K562 (cell line): ENCODE data around the gene FCSK. TPM values are rescaled to one million over a fixed set of nuclear protein-coding genes. Genes with fewer than 3 reads are reported as not detected.

Experiments
- CC2D1A ChIP-seq: fragments of 450-650 bp; IDR thresholded peaks from 2 replicates; pipeline ENCODE4 v1.6.1; 2017; ENCODE audit warnings: mild to moderate bottlenecking
- CCAR2 ChIP-seq: fragments of 200-400 bp; formaldehyde crosslinking; IDR thresholded peaks from 2 replicates; pipeline ENCODE4 v1.6.1; 2017; ENCODE audit warnings: mild to moderate bottlenecking, low read depth, low read length
- CEBPB ChIP-seq: fragments of 450-650 bp; IDR thresholded peaks from 2 replicates; pipeline ENCODE4 v1.6.1; 2016; ENCODE audit warnings: missing genetic modification characterization, missing compliant biosample characterization
- CEBPG ChIP-seq, 3 experiments: fragments of 200-800 bp in 1 of 3; sonication (Bioruptor generic) in 1 of 3; sonication (generic) in 1 of 3; formaldehyde crosslinking in 1 of 3; IDR thresholded peaks in 2 of 3; conservative IDR thresholded peaks in 1 of 3; 2 replicates each; pipeline versions ENCODE4 v1.6.1 to v1.8.0; 2016 to 2022; ENCODE audit warnings: missing compliant biosample characterization in 2 of 3, missing genetic modification characterization in 2 of 3, mild to moderate bottlenecking in 1 of 3, missing genetic modification reagents in 1 of 3
- ESRRB ChIP-seq: fragments of 250-450 bp; sonication (Bioruptor Pico); IDR thresholded peaks from 2 replicates; pipeline ENCODE4 v1.5.0; 2020; ENCODE audit warnings: mild to moderate bottlenecking, moderate library complexity, borderline replicate concordance
- MAFK ChIP-seq: IDR thresholded peaks from 2 replicates; pipeline ENCODE4 v1.6.1; 2011; ENCODE audit warnings: low read length, improper control_type of control experiment
- MCM2 ChIP-seq: fragments of 450-650 bp; IDR thresholded peaks from 2 replicates; pipeline ENCODE4 v1.6.1; 2017; ENCODE audit warnings: low read depth, mild to moderate bottlenecking
- MTA1 ChIP-seq: fragments of 450-650 bp; IDR thresholded peaks from 2 replicates; pipeline ENCODE4 v1.6.1; 2017; ENCODE audit warnings: borderline replicate concordance
- POLR2AphosphoS2 ChIP-seq: IDR thresholded peaks from 2 replicates; pipeline ENCODE4 v1.6.1; 2012; ENCODE audit warnings: low read length, improper control_type of control experiment
- SIN3A ChIP-seq, 2 experiments: fragments of 150-350 bp in 1 of 2; IDR thresholded peaks; 2 replicates each; pipeline ENCODE4 v1.6.1; 2011 to 2016; ENCODE audit warnings: borderline replicate concordance in 2 of 2, low read depth in 2 of 2, low read length in 2 of 2, mild to moderate bottlenecking in 2 of 2, moderate library complexity in 2 of 2; ENCODE audit not compliant: control insufficient read depth in 1 of 2
- SMAD4 ChIP-seq: fragments of 250-450 bp; sonication (Bioruptor Pico); conservative IDR thresholded peaks from 2 replicates; pipeline ENCODE4 v1.8.0; 2021; ENCODE audit warnings: inconsistent platforms, mild to moderate bottlenecking, moderate library complexity
- SMARCA5 ChIP-seq: fragments of 450-650 bp; IDR thresholded peaks from 2 replicates; pipeline ENCODE4 v1.6.1; 2016
- TAF15 ChIP-seq: fragments of 200-400 bp; formaldehyde crosslinking; IDR thresholded peaks from 2 replicates; pipeline ENCODE4 v1.6.1; 2017; ENCODE audit warnings: mild to moderate bottlenecking, low read depth, low read length, moderate library complexity
- THAP12 ChIP-seq: fragments of 250-450 bp; sonication (Bioruptor Pico); IDR thresholded peaks from 2 replicates; pipeline ENCODE4 v1.9.0; 2021; ENCODE audit warnings: mild to moderate bottlenecking, inconsistent platforms
- ZNF174 ChIP-seq: fragments of 250-450 bp; sonication (Bioruptor Pico); IDR thresholded peaks from 2 replicates; pipeline ENCODE4 v1.4.0; 2020; ENCODE audit warnings: mild to moderate bottlenecking
- ZNF224 ChIP-seq: sonication (generic); formaldehyde crosslinking; IDR thresholded peaks from 2 replicates; pipeline ENCODE4 v1.8.0; 2022; ENCODE audit warnings: mild to moderate bottlenecking, missing genetic modification reagents
- ZNF830 ChIP-seq: fragments of 250-450 bp; sonication (Bioruptor Pico); IDR thresholded peaks from 2 replicates; pipeline ENCODE4 v1.5.0; 2021; ENCODE audit warnings: mild to moderate bottlenecking
- polyA plus RNA-seq, 8 experiments: library from polyadenylated mRNA; depleted of rRNA in 4 of 8; stranded (reverse) in 5 of 8; unstranded in 3 of 8; fragments of >200 nt; fragmentation: Nextera tagmentation in 2 of 8; fragmentation: Illumina TruSeq in 1 of 8; extraction: Ambion mirVana in 2 of 8; extraction: Trizol in 1 of 8; gene quantifications; 2 replicates each; pipeline versions ENCODE4 v1.2.1 to v1.2.3, GENCODE V29; 2011 to 2014; ENCODE audit warnings: inconsistent platforms in 1 of 8, missing spikeins in 1 of 8
- total RNA-seq, 7 experiments: library from RNA; depleted of rRNA in 6 of 7; stranded (reverse); fragments of >200 nt in 6 of 7; fragmentation: Illumina TruSeq in 2 of 7; extraction: Trizol in 2 of 7; gene quantifications; 2 replicates each; pipeline versions ENCODE4 v1.2.1 to v1.2.3, GENCODE V29; 2011 to 2021; ENCODE audit warnings: low replicate concordance in 1 of 7
- TF ChIP-seq, protein P1 (sequence below): IDR thresholded peaks from 2 replicates; pipeline ENCODE4 v1.6.1; 2011; ENCODE audit not compliant: insufficient read length; ENCODE audit errors: extremely low read depth
- TF ChIP-seq, protein P2 (sequence below): sonication (generic); formaldehyde crosslinking; IDR thresholded peaks from 2 replicates; pipeline ENCODE4 v1.8.1; 2023; ENCODE audit warnings: mild to moderate bottlenecking, missing genetic modification reagents

FCSK gene
- total and polyA plus RNA-seq, 9 of the 15 experiments (the other 6 are each of a cell fraction or from before 2014, with no cell fraction given), result 0.92 to 18.6 (median 8.3) TPM

- TF ChIP-seq THAP12 (CRISPR knock-in tag) (no peak), ZNF174 (CRISPR knock-in tag) (no peak), ESRRB (CRISPR knock-in tag) (no peak), TAF15 (no peak), SMAD4 (CRISPR knock-in tag) (peak; percentile 87), POLR2AphosphoS2 (no peak), SIN3A (IDR thresholded peaks at IDR 0.05; ENCODE audit: borderline replicate concordance in 2 of 2, control insufficient read depth in 1 of 2, low read depth in 2 of 2, low read length in 2 of 2) (0 out of 4 replicates have a peak, but pooled peaks of 1 of the 2 experiments have one; percentile 2), CC2D1A (no peak), CEBPG (CRISPR knock-in tag; IDR thresholded peaks at IDR 0.05) (no peak), CEBPG (tag; conservative IDR thresholded peaks at IDR 0.05 in 1 of 2, IDR thresholded peaks at IDR 0.05 in 1 of 2) (no peak), SMARCA5 (no peak), ZNF224 (no peak), MTA1 (peak; percentile 90), ZNF830 (CRISPR knock-in tag) (no peak), CCAR2 (no peak), CEBPB (no peak), MAFK (no peak), MCM2 (no peak)
- TF ChIP-seq, protein P1, sequence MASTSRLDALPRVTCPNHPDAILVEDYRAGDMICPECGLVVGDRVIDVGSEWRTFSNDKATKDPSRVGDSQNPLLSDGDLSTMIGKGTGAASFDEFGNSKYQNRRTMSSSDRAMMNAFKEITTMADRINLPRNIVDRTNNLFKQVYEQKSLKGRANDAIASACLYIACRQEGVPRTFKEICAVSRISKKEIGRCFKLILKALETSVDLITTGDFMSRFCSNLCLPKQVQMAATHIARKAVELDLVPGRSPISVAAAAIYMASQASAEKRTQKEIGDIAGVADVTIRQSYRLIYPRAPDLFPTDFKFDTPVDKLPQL, result no peak
- TF ChIP-seq, protein P2, sequence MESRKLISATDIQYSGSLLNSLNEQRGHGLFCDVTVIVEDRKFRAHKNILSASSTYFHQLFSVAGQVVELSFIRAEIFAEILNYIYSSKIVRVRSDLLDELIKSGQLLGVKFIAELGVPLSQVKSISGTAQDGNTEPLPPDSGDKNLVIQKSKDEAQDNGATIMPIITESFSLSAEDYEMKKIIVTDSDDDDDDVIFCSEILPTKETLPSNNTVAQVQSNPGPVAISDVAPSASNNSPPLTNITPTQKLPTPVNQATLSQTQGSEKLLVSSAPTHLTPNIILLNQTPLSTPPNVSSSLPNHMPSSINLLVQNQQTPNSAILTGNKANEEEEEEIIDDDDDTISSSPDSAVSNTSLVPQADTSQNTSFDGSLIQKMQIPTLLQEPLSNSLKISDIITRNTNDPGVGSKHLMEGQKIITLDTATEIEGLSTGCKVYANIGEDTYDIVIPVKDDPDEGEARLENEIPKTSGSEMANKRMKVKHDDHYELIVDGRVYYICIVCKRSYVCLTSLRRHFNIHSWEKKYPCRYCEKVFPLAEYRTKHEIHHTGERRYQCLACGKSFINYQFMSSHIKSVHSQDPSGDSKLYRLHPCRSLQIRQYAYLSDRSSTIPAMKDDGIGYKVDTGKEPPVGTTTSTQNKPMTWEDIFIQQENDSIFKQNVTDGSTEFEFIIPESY (CRISPR knock-in tag), result no peak
Measured at GRCh38 chr16:70438969-70439862, 15.2 kb upstream of the FCSK start, which contains the start of gene ST3GAL2 (continued).
